NCI-H748 (cell line): ENCODE data around the gene DOCK4.
"Not testable (repeated sequence)": the region's sequence is repeated elsewhere in the genome, so short reads cannot be mapped to it uniquely, and the experiment has no call there.

Experiments used
- DNase-seq: peaks from one replicate; lab custom pipeline; 2025; ENCODE audit not compliant: unreplicated experiment; lab: John Stamatoyannopoulos, UW

The DOCK4 gene, protein sequence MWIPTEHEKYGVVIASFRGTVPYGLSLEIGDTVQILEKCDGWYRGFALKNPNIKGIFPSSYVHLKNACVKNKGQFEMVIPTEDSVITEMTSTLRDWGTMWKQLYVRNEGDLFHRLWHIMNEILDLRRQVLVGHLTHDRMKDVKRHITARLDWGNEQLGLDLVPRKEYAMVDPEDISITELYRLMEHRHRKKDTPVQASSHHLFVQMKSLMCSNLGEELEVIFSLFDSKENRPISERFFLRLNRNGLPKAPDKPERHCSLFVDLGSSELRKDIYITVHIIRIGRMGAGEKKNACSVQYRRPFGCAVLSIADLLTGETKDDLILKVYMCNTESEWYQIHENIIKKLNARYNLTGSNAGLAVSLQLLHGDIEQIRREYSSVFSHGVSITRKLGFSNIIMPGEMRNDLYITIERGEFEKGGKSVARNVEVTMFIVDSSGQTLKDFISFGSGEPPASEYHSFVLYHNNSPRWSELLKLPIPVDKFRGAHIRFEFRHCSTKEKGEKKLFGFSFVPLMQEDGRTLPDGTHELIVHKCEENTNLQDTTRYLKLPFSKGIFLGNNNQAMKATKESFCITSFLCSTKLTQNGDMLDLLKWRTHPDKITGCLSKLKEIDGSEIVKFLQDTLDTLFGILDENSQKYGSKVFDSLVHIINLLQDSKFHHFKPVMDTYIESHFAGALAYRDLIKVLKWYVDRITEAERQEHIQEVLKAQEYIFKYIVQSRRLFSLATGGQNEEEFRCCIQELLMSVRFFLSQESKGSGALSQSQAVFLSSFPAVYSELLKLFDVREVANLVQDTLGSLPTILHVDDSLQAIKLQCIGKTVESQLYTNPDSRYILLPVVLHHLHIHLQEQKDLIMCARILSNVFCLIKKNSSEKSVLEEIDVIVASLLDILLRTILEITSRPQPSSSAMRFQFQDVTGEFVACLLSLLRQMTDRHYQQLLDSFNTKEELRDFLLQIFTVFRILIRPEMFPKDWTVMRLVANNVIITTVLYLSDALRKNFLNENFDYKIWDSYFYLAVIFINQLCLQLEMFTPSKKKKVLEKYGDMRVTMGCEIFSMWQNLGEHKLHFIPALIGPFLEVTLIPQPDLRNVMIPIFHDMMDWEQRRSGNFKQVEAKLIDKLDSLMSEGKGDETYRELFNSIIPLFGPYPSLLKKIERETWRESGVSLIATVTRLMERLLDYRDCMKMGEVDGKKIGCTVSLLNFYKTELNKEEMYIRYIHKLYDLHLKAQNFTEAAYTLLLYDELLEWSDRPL (N-terminal part only)

DNA sequence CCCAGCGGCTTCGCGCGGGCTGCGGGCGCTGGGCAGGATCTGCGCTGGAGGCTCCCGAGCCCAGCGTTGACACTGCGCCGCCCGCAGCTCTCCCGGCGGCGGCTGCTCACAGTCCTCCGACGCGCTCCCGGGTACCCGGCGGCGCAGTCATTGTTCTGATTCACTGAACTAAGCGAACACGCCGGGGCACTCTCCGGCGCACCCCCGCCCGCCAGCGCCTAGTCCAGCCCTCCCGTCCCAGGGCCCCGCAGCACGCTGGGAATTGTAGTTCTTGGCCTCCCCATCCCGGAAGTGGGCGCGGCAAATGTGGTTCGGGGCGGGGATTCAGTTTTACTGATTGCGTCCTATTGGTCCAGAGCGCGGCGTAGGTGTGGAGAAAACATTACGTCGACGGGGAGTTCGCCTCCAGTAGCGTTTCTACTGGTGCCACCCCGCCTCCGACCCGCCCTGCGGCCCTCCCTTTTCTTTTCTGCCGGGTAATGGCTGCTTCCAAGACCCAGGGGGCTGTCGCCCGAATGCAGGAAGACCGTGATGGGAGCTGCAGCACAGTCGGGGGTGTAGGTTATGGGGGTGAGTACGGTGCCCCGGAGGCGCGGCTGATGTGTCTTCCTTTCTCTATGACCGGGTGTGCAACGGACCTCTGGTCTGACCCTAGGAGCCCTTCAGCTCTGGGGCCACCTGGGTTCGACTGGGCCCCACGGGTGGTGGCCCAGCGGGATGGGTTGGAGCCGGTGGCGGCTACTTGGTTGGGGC lies at the start of gene DOCK4, which contains the start of gene ZNF277:
DOCK4 (minus strand) TSS at position 162 of the 753 bp plus-strand sequence. CDS start 261 bp downstream, outside the sequence.
ZNF277 (plus strand) TSS at position 458 of the 753 bp plus-strand sequence; CDS start at position 480, 22 bp downstream.
- DNase-seq, result peak; percentile 99

DNA sequence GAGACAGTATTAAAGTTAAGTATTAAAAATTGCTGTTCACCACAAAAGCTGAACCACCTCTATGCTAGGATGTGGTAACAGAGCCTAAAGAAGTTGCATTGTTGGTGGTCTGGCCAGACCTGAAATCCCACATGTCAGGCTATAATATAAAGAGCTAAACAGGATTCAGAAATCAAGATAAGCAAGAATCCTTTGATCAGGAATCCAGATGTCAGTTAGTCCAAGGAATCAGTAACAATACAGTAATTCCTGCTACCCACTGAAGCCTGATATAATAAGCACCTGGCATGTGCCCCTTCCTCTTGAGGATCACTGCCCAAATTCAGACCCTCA lies 49.2 kb upstream of the DOCK4 start:
- DNase-seq, result no peak

DNA sequence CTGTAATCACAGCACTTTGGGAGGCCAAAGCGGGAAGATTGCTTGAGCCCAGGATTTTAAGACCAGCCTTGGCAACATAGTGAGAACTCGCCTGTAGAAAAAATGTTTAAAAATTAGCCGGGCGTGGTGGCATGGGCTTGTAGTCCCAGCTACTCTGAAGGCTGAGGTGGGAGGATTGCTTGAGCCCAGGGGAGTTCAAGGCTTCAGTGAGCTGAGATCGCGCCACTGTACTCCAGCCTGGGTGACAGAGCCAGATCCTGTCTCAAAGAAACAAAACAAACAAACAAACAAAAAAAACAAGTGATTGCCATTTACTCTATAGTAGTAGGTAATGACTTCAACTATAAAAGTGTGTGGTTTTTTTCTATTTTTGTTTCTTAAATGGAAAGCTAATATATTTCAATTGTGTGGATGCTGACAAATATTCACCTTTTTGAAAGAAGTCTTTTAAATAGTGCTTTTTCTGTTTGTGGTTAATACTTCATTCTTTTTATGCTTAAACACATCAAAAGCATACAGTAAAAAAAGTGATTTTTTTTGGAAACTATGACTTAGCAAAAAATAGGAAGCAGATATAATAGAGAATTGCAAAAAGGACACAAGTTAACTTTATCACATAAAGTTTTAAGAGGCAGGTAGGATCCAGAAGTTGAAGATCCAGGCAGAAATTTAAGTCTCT lies 48.6 kb upstream of the DOCK4 start:
- no peak for DNase-seq

DNA sequence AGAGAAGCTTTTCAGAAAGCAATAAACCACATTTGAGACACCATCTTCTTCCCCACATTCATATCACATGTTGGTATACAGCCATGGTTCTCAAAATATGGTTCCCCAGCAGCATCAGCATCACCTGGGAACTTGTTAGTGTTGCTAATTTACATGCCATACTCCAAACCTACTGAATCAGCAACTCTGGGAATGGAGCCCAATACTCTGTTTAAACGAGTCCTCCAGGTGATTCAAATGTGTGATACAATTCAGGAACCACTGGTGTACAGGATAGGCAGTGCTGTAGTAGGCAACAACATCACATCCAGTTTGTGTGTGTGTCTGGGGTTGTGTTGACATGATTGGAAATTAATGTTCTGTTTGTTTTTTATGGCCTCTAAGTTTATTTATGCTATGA lies 48.0 kb upstream of the DOCK4 start:
- DNase-seq, result peak; percentile 20

DNA sequence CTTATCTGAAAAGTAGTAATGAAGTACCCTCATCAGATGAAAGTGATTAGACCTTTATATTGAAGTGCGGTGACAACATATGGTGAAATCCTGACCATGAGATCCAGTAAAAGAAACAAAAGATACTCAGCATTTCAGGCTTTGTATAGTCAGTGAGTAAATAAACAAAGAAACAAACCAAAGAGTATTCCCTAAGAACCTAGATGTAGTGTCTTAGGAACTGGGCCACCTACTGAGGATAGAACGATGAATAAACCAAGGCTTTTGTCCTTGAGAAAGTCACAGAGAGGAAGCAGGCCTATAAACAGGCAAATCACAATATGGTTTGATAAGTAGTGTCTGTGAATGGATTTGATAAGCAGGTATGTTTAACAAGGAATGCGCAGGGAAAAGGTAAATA lies 46.5 kb upstream of the DOCK4 start:
- DNase-seq, result no peak

DNA sequence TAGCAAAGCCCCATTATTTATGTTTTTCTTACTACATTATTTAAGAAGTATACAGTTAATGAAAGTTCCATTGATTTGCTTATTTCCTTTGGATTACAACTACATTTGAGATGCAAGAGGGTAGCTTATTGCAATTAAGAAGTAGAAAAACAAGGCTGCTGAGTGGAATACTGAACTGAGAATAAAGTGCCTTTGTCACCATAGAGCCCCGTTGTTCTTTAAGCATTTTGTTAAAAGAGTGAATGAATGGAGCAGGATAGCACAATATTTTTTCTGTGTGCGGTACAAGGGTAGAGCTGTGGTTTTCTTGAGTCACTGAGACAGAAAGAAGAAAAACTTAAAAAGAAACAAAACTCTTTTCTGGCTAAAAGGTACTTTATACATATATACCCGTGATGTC lies 45.9 kb upstream of the DOCK4 start:
- DNase-seq, result no peak

DNA sequence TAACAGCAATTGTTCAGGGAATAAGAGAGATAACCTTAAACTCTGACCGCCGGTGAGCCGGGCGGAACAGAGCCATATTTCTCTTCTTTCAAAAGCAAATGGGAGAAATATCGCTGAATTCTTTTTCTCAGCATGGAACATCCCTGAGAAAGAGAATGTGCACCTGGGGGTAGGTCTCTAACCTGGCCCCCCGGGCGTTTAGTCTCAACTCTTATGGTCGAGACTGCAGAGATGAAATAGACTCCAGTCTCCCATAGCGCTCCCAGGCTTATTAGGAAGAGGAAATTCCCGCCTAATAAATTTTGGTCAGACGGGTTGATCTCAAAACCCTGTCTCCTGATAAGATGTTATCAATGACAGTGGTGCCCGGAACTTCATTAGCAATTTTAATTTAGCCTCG lies 43.8 kb upstream of the DOCK4 start:
- not testable (repeated sequence) for DNase-seq

DNA sequence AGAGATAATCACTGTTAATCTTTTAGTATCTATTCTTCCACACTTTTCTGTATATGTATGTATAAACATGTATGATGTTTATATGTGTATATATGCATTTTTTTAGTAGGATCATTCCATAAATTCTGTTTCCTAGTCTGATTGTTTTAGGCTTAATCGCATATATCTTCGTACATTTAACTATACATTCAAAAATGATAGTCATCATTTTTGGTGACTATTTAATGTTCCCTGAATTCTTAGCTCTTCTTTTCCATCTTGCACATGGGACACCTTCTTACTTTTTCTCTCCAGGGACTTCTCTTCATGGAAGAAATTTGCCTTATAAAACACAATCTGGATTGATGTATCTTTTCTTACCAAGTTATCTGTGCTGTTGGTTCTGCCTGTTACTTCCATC lies 42.4 kb upstream of the DOCK4 start:
- DNase-seq, result no peak

DNA sequence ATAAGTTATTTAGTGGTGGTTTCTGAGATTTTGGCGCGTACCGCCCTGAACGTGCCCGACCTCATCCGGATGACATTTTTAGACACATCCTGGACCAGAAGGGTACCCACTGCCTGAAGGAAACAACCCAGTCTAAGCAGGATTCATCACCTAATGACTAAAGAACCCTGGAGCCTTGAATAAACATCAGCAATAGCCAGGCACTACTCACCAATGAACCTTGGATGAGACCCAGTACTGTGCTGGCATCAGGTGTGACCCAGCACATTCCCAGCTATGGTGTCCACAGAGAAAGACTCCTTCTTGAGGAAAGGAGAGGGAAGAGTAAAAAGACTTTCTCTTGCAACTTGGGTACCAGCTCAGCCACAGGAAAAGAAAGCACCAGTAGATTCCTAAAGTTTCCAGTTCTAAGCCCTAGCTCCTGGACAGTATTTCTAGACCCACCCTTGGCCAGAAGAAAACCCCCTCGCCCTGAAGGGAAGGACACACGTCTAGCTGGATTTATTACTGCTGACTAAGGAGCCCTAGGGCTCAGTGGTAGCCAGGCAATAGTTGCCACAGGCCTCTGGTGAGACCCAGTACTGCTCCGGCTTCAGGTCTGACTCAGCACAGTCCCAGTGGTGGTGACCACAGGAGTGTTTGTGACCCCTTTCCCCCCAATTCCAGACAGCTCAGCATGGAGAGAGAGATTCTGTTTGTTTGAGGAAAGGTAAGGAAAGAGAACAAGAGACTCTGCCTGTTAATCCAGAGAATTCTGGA lies 32.8 kb upstream of the DOCK4 start:
- DNase-seq, result no peak

DNA sequence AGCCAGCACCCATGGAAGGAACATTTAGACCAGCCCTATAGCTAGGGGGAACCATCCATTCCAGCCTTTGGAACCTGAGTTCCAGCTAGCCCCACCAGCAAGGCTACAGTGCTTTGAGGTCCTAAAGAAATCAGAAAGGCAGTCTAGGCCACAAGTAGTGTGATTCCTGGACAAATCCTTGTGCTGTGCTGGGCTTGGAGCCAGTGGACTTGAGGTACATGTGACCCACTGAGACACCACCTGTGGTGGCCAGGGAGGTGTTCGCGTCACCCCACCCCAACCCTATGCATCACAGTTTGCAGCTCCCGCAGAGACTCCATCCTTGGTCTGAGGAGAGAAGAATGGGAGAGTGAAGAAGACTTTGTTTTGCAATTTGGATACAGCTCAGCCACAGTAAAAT lies 32.1 kb upstream of the DOCK4 start:
- DNase-seq, result no peak

DNA sequence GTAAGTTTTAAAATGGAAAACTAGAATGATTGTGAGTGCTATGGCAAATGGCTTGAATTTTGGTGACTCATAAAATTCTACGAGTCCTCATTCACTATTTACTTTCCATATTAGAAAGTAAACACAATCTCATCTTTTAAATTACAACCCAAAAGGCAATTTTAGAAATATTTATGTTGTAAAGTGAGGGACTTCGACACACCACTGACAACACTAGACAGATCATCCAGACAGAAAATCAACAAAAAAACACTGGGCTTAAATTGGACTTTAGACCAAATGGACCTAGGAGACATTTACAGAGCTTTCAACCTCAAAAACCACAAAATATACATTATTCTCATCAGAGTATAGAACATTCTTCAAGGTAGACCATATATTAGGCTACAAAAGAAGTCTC lies 30.4 kb upstream of the DOCK4 start:
- DNase-seq, result no peak

DNA sequence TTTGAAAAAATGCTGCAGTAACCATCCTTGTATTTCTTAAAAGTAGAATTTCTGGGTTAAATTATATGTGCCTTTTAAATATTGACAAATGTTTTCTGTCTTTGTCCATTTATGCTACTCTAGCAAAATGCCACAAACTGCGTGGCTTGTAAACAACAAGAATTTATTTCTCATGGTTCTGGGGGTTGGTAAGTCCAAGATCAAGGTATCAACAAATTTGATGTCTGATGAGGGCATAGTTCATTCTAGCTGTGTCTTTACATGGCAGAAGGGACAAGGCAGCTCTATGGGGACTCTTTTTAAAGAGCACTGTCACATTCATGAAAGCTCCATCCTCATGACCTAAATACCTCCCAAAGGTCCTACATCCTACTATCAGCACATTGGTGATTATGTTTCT lies 27.9 kb upstream of the DOCK4 start:
- DNase-seq, result no peak

DNA sequence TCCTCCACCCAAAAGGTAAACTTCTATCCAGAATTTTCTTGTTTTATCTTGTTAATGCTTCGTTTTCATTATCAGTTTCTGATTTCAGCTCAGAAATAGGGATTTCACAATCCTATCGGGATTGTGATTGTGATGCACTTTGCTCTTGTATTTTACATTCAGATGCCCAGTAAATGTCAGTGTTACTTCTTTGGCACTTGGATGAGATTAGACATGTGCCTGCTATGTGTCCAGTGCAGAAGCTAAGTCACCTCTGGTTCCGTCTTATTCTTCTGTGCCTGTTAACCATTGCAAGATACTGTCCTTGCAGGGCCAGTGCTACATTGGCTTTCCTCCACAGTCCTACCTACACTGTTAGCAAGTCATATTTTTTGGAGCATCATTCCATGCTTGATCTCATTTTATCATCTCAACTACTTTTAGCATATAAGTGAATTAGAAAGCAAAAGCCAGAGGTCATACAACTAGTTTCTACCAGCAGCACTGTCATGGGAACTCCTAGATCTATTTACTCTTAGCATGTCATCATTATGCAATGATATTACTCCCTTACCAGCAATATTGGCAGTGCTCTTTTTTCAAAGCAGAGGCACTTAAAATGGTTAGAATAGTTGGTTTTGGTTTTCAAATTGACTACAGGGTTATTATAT lies 27.0 kb upstream of the DOCK4 start:
- no peak for DNase-seq

DNA sequence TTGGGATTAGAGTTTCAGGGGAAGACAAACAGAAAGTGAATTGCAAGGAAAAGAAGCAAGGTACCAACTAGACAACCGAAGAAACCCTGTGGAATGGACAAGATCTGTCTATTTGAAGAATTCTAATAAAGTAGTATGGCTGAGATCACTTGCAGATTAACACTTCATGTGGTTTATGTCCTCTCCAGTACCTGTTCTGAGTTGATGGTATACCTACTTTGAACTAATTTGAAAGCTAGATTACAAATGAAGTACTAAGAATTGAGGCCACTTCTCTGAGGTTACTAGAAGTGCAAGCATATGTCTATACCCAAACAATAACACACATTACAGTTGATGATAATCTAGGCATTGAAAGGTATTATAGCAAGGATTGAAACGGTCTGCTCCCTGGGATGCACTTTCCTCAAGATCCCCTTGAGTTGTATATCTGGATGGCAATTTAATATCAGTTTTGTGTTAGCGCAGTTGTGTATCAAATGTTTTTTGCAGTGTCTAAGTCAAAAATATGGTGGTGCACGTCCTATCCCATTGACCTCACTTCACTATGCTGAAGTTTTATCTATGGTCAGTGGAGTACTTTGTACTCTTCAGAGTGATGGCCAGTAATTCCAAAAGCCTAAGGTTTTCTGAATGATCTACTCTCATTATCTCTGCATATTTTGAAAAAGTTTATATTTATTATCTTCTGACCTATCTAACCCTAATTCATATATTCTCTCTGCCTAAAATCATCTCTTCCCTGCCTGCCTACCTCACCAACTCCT lies 26.2 kb upstream of the DOCK4 start:
- no peak for DNase-seq

DNA sequence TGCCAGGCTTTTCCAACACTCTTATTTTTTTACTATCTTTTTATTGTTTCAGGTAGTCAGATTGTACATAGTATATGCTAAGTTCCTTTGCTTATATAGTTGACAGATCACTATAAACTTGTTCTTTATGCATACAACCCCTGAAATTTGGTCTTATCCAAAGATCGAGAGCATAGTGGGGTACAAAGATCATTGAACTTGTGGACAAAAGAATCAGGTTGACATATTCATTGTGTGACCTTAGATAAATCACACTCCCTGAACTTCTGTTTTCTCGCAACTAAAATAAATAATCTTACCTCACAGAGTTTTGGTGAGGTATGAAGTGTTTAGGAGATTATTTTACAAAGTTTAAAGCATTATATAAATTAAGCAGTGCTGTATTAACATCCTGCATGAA lies 22.4 kb upstream of the DOCK4 start:
- DNase-seq, result no peak

DNA sequence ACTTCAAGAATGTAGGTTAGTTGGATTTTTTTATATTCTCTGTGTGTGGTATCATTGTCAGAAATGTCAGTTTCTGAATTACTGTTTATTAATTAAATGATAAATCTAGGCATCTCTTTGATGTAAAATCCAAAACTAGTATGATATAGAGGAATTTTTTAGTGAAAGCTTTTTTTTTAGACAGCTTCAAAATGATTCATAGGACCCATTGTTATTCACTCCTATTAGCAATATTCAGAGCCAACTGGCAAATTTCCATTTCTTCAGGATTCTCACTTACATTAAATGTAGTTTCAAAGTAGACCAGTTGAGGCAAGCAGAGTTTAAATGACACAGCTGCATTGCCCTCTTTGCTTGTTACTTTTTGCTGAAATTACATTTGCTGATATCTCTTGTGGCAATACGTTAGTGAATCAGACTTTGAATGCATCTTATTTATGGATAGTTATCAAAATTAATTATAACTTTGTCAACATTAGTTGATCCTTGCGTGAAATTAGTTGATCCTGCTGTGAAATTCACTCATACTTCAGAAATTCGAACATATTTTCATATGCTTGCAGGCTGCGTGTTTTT lies 20.6 kb upstream of the DOCK4 start:
- no peak for DNase-seq

DNA sequence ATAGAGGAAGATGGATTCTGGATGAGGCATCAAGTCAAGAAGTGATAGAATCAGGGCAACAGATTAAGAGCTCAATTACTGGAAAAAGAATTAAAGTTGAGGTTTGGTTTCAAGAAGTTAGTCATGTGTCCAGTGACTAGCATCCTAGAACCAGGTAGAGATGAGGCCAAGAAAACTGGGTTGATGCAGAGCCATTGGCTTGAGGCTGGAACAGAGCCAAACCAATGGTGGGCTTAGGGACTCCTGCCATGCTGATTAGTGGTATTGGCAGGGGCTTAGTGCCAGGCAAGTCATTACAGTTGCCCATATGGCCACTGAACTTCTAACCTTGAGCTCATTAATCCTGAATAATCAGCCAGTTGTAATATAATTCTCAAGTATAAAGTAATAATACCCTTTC lies 18.8 kb upstream of the DOCK4 start:
- no peak for DNase-seq

DNA sequence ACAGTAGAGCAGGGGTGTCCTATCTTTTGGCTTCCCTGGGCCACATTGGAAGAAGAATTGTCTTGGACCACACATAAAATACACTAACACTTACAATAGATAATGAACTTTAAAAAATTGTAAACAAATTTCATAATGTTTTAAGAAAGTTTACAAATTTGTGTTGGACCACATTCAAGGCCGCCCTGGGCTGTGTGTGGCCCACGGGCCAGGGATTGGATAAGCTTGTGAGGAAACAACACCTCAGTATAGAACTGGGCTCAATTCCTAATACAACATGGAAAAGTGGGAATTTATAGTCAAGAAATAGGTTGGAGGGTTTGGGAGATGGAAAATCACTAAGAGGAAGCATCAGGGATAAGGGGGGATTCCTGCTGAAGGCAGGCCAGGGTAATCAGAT lies 18.0 kb upstream of the DOCK4 start:
- no peak for DNase-seq
